C4-2B (cell line): ENCODE data around the gene GGT5.
"Not testable (repeated sequence)": the region's sequence is repeated elsewhere in the genome, so short reads cannot be mapped to it uniquely, and the experiment has no call there.

Experiments
- CTCF ChIP-seq: fragments of 450-650 bp; conservative IDR thresholded peaks from 2 replicates; pipeline ENCODE4 v1.5.1; 2017; ENCODE audit warnings: mild to moderate bottlenecking
- ZFX ChIP-seq: fragments of 450-650 bp; IDR thresholded peaks from 2 replicates; pipeline ENCODE4 v1.6.1; 2017

GRCh38 chr22:24259459-24259858, 14.6 kb upstream of the GGT5 start:
- TF ChIP-seq CTCF: peak; percentile 49
- TF ChIP-seq ZFX: not testable (repeated sequence)
